Lung (tissue), 12 donors: Measurements from ENCODE around the gene DLEC1. TPM values are rescaled to one million over a fixed set of nuclear protein-coding genes. Genes with fewer than 3 reads are reported as not detected.
"Not testable (repeated sequence)": the region's sequence is repeated elsewhere in the genome, so short reads cannot be mapped to it uniquely, and the experiment has no call there.

Source experiments
- ATAC-seq: fragments of 200-7000 bp; cut with Tn5 transposase; one replicate; pipeline ENCODE4 v1.9.1; 2020; ENCODE audit warnings: moderate number of reproducible peaks; ENCODE audit not compliant: insufficient read depth, low FRiP score
- DNase-seq, 3 donors: peaks; one replicate each; pipeline ENCODE4 v3.0.0-alpha.2; 2013 to 2017
- H3K27ac ChIP-seq, 2 donors: one replicate each; pipeline ENCODE4 v1.5.1; 2013; ENCODE audit warnings: mild to moderate bottlenecking in 2 of 2, moderate library complexity in 2 of 2, control low read depth in 1 of 2, inconsistent platforms in 1 of 2, low read depth in 1 of 2, low read length in 1 of 2
- H3K27me3 ChIP-seq, 3 donors: one replicate each; pipeline ENCODE4 v1.5.1; 2013; ENCODE audit warnings: low read length in 2 of 3; ENCODE audit not compliant: control insufficient read depth in 3 of 3, insufficient read depth in 3 of 3
- H3K36me3 ChIP-seq, 4 donors: one replicate each; pipeline ENCODE4 v1.5.1; 2013; ENCODE audit warnings: low read length in 4 of 4, mild to moderate bottlenecking in 1 of 4, moderate library complexity in 1 of 4; ENCODE audit not compliant: control insufficient read depth in 4 of 4, insufficient read depth in 4 of 4
- H3K4me1 ChIP-seq, 5 donors: one replicate each; pipeline ENCODE4 v1.5.1; 2013; ENCODE audit warnings: low read length in 5 of 5, mild to moderate bottlenecking in 2 of 5, moderate library complexity in 1 of 5; ENCODE audit not compliant: control insufficient read depth in 5 of 5, insufficient read depth in 5 of 5
- H3K4me3 ChIP-seq: one replicate; pipeline ENCODE4 v1.5.1; 2013; ENCODE audit warnings: mild to moderate bottlenecking, control low read depth, moderate library complexity
- H3K9ac ChIP-seq, 2 donors: one replicate each; pipeline ENCODE4 v1.5.1; 2013; ENCODE audit warnings: low read length in 2 of 2, control low read depth in 1 of 2; ENCODE audit not compliant: insufficient read depth in 1 of 2
- H3K9me3 ChIP-seq, 4 donors: one replicate each; pipeline ENCODE4 v1.5.1; 2013; ENCODE audit warnings: low read length in 3 of 4, mild to moderate bottlenecking in 1 of 4, moderate library complexity in 1 of 4; ENCODE audit not compliant: control insufficient read depth in 4 of 4, insufficient read depth in 3 of 4
- WGBS, 2 donors: extraction: QIAGEN DNeasy Blood & Tissue Kit; methylation state at CpG; one replicate each; pipeline ENCODE4 v1.1.7; 2013; 5-methylcytosine and 5-hydroxymethylcytosine counted together
- polyA plus RNA-seq, 2 donors: library from polyadenylated mRNA; stranded (reverse); fragments of 200-250 nt; gene quantifications; one replicate each; pipeline ENCODE4 v1.2.1, GENCODE V29; 2013
- total RNA-seq, 2 donors: library from RNA; depleted of rRNA in 1 of 2; stranded (reverse); fragments of >200 nt in 1 of 2; gene quantifications; one replicate each; pipeline ENCODE4 v1.2.1, GENCODE V29; 2014 to 2021
- TF ChIP-seq, protein P1 (sequence below): IDR thresholded peaks from 2 replicates; pipeline ENCODE4 v1.5.1; 2012; ENCODE audit warnings: mild to moderate bottlenecking; ENCODE audit errors: control extremely low read depth, extremely low read depth
- donor health status: control.
- donor health status: control.
- donor health status: Bipolar disorder and iron deficiency.
- donor health status: healthy.
- donor health status: DM: yes; HTN: yes; CAD: no.

The DLEC1 gene
- total and polyA plus RNA-seq, 4 donors = 4.2 to 28.8 (median 8.0) TPM

DNA sequence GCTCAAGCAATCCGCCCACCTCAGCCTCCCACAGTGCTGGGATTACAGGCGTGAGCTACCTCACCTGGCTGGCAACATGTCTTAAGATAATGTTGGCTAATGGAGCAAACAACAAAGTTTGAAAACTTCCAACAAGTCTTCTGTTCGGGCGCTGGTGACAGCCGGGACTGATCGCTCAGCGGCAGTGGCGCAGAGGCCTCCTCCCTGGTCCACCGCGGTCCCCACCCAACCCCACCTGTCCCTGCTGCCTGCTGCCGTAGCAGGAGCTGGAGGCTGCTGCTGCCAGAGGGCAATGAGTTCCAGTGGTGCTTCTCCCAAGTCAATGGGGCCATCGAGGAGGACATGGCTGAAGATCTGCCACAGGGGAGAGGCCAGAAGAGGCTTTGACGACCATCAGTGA lies 12.1 kb downstream of the DLEC1 start:
- no peak overlapping the region for H3K27ac ChIP-seq
- H3K9me3 ChIP-seq = no peaks in the 10 kb centered on the region
- H3K4me1 ChIP-seq = peaks cover 0 to 7% (median 0%) of the 10 kb centered on the region in 5 donors
- no peaks in the 10 kb centered on the region for H3K36me3 ChIP-seq
- no peaks in the 10 kb centered on the region for H3K27me3 ChIP-seq
- no peak overlapping the region for H3K4me3 ChIP-seq
- DNase-seq (no peak), ATAC-seq (no peak)
- 92 to 99% methylated on average over 13 of the region's 13 CpGs for WGBS, 2 donors
- TF ChIP-seq, protein P1, sequence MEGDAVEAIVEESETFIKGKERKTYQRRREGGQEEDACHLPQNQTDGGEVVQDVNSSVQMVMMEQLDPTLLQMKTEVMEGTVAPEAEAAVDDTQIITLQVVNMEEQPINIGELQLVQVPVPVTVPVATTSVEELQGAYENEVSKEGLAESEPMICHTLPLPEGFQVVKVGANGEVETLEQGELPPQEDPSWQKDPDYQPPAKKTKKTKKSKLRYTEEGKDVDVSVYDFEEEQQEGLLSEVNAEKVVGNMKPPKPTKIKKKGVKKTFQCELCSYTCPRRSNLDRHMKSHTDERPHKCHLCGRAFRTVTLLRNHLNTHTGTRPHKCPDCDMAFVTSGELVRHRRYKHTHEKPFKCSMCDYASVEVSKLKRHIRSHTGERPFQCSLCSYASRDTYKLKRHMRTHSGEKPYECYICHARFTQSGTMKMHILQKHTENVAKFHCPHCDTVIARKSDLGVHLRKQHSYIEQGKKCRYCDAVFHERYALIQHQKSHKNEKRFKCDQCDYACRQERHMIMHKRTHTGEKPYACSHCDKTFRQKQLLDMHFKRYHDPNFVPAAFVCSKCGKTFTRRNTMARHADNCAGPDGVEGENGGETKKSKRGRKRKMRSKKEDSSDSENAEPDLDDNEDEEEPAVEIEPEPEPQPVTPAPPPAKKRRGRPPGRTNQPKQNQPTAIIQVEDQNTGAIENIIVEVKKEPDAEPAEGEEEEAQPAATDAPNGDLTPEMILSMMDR = no peak
- H3K9ac ChIP-seq = no peak overlapping the region

DNA sequence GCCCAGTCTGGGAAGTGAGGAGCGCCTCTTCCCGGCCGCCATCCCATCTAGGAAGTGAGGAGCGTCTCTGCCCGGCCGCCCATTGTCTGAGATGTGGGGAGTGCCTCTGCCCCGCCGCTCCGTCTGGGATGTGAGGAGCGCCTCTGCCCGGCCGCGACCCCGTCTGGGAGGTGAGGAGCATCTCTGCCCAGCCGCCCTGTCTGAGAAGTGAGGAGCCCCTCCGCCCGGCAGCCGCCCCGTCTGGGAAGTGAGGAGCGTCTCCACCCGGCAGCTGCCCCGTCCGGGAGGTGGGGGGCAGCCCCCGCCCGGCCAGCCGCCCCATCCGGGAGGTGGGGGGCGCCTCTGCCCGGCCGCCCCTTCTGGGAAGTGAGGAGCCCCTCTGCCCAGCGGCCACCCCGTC lies 14.3 kb downstream of the DLEC1 start:
- H3K9me3 ChIP-seq, H3K27me3 ChIP-seq, H3K36me3 ChIP-seq, H3K4me1 ChIP-seq, ATAC-seq, H3K27ac ChIP-seq, DNase-seq, H3K4me3 ChIP-seq, H3K9ac ChIP-seq: not testable (repeated sequence)
- 91% methylated on average over 11 to 29 of the region's 32 CpGs for WGBS, 2 donors

DNA sequence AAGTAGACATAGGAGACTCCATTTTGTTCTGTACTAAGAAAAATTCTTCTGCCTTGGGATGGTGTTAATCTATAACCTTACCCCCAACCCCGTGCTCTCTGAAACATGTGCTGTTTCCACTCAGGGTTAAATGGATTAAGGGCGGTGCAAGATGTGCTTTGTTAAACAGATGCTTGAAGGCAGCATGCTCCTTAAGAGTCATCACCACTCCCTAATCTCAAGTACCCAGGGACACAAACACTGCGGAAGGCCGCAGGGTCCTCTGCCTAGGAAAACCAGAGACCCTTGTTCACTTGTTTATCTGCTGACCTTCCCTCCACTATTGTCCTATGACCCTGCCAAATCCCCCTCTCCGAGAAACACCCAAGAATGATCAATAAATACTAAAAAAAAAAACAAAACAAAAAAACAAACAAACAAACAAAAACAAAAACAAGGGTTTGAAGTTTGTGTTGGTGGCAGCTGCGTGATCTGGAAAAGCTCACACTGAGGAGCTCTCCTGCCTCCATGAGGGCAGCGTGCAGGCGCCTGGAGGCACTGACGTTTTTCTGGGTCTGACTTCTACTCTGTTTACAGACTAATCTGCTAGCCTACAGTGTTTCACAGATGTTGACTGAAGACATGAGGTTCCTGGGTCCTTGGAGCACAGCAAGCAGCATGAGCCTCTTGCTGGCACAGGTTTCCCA lies 14.9 kb downstream of the DLEC1 start:
- DNase-seq (peak in 1 of 3 donors; percentile 25), ATAC-seq (peak; percentile 11)
- H3K27ac ChIP-seq, H3K4me1 ChIP-seq, H3K27me3 ChIP-seq, H3K4me3 ChIP-seq, H3K9ac ChIP-seq, H3K36me3 ChIP-seq, H3K9me3 ChIP-seq: not testable (repeated sequence)
- WGBS, 2 donors = 72 to 85% methylated on average over 7 of the region's 9 CpGs

DNA sequence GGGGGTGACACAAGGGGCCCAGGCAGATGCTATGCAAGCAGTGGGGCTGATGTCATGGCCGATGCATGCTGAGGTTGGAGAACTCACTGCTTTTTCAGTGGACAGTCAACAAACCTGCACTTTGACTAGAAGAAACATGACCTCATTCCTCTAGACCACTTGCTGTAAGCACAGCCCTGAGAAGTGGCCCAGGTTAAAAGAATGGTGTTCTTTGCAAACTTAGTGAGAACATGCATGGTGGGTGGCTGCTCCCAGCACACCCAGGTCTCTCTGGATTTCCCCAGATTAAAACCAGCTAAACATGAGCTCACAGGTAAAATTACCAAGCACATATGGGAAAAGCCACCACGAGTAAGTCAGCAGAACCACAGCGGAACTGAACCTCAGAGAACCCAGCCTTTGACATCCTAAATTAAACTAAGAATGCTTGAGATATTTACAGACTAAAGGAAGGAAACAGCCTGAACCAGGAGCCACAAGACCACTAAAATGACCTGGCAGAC lies 15.5 kb downstream of the DLEC1 start:
- TF ChIP-seq, protein P1 = no peak
- H3K9me3 ChIP-seq = no peaks in the 10 kb centered on the region
- DNase-seq (peak; percentile 24 to 48 (median 40)), ATAC-seq (no peak)
- H3K27me3 ChIP-seq = no peaks in the 10 kb centered on the region
- peaks cover 0 to 7% (median 0%) of the 10 kb centered on the region in 5 donors for H3K4me1 ChIP-seq
- no peaks in the 10 kb centered on the region for H3K36me3 ChIP-seq
- H3K4me3 ChIP-seq = no peak overlapping the region
- no peak overlapping the region for H3K9ac ChIP-seq
- WGBS, 2 donors = 43 to 48% methylated on average over 3 of the region's 3 CpGs
- no peak overlapping the region for H3K27ac ChIP-seq
